Measurements from ENCODE around the gene RPGR. TPM values are rescaled to one million over a fixed set of nuclear protein-coding genes. Genes with fewer than 3 reads are reported as not detected.

Gene RPGR
- total RNA-seq, 4 donors from 2014 or later = 9.6 to 17.0 (median 11.9) TPM

- Histone ChIP-seq H3K4me3 (no peak overlapping the region), H3K36me3 (no peaks in the 10 kb centered on the region), H3K4me1 (no peaks in the 10 kb centered on the region), H3K27ac (replicated peaks in 1 of 4) (no peak overlapping the region), H3K9me3 (no peaks in the 10 kb centered on the region), H3K27me3 (no peaks in the 10 kb centered on the region)
- DNase-seq (ENCODE audit: extremely low spot score) = no peak
- TF ChIP-seq POLR2A (IDR thresholded peaks at IDR 0.05; ENCODE audit: low read depth) (no peak), CTCF (IDR thresholded peaks at IDR 0.05) (no peak), EP300 (IDR thresholded peaks at IDR 0.05) (no peak), POLR2AphosphoS5 (IDR thresholded peaks at IDR 0.05) (no peak)
- WGBS = 83% methylated on average over 2 of the region's 2 CpGs
- intact Hi-C loops (cut with DNase I) = no loop called here
Observed at GRCh38 chrX:38247051-38247450, 80.3 kb downstream of the RPGR start.

GRCh38 chrX:38240541-38240940 is 86.8 kb downstream of the RPGR start:
- 45% methylated on average over 2 of the region's 2 CpGs for WGBS
- intact Hi-C loops (cut with DNase I) = no loop called here

GRCh38 chrX:38236901-38237615 is 90.3 kb downstream of the RPGR start:
- TF ChIP-seq POLR2A (IDR thresholded peaks at IDR 0.05; ENCODE audit: low read depth) (no peak), CTCF (IDR thresholded peaks at IDR 0.05) (no peak), POLR2AphosphoS5 (IDR thresholded peaks at IDR 0.05) (no peak), EP300 (IDR thresholded peaks at IDR 0.05) (no peak)
- no peak for DNase-seq (ENCODE audit: extremely low spot score)
- Histone ChIP-seq H3K4me3 (no peak overlapping the region), H3K27ac (replicated peaks in 1 of 4) (no peak overlapping the region), H3K27me3 (no peaks in the 10 kb centered on the region), H3K4me1 (peaks cover 0 to 21% (median 13%) of the 10 kb centered on the region in 4 donors), H3K36me3 (no peaks in the 10 kb centered on the region), H3K9me3 (no peaks in the 10 kb centered on the region)
- intact Hi-C loops (cut with DNase I) = no loop called here
- 72% methylated on average over 6 of the region's 6 CpGs for whole genome bisulfite sequencing

More at GRCh38 chrX:38240541-38240940, 86.8 kb downstream of the RPGR start:
- no peak overlapping the region for H3K27ac ChIP-seq (replicated peaks in 1 of 4)
- H3K36me3 ChIP-seq = no peaks in the 10 kb centered on the region
- no peaks in the 10 kb centered on the region for H3K27me3 ChIP-seq
- no peak for DNase-seq (ENCODE audit: extremely low spot score)
- no peaks in the 10 kb centered on the region for H3K9me3 ChIP-seq
- TF ChIP-seq POLR2AphosphoS5 (IDR thresholded peaks at IDR 0.05) (no peak), POLR2A (IDR thresholded peaks at IDR 0.05; ENCODE audit: low read depth) (no peak), CTCF (IDR thresholded peaks at IDR 0.05) (no peak), EP300 (IDR thresholded peaks at IDR 0.05) (no peak)
- no peak overlapping the region for H3K4me3 ChIP-seq
- H3K4me1 ChIP-seq = no peaks in the 10 kb centered on the region

- TF ChIP-seq POLR2AphosphoS5 (IDR thresholded peaks at IDR 0.05) = peak in 1 of 2 donors; percentile 33
- no peak for TF ChIP-seq EP300 (IDR thresholded peaks at IDR 0.05)
- DNase-seq (ENCODE audit: extremely low spot score) = no peak
Observed at GRCh38 chrX:38233891-38234667, 93.2 kb downstream of the RPGR start.

GRCh38 chrX:38232079-38232686 is 95.1 kb downstream of the RPGR start:
- H3K27ac ChIP-seq (replicated peaks in 1 of 4) = no peak overlapping the region

More at GRCh38 chrX:38233891-38234667, 93.2 kb downstream of the RPGR start:
- no peaks in the 10 kb centered on the region for H3K9me3 ChIP-seq
- no peaks in the 10 kb centered on the region for H3K36me3 ChIP-seq
- 33% methylated on average over 3 of the region's 3 CpGs for WGBS
- intact Hi-C loops (cut with DNase I) = no loop called here
- H3K27me3 ChIP-seq = no peaks in the 10 kb centered on the region
- H3K4me1 ChIP-seq = peaks cover 0 to 21% (median 13%) of the 10 kb centered on the region in 4 donors
- H3K4me3 ChIP-seq = no peak overlapping the region
- H3K27ac ChIP-seq (replicated peaks in 1 of 4) = peak overlapping the region in 3 of 4 donors; percentile 41 to 55 (median 43)

More at GRCh38 chrX:38232079-38232686, 95.1 kb downstream of the RPGR start:
- peaks cover 0 to 4% (median 0%) of the 10 kb centered on the region in 4 donors for H3K9me3 ChIP-seq
- no peaks in the 10 kb centered on the region for H3K27me3 ChIP-seq
- intact Hi-C loops (cut with DNase I) = no loop called here
- TF ChIP-seq POLR2A (IDR thresholded peaks at IDR 0.05; ENCODE audit: low read depth) = no peak
- no peak for TF ChIP-seq EP300 (IDR thresholded peaks at IDR 0.05)
- no peak for TF ChIP-seq POLR2AphosphoS5 (IDR thresholded peaks at IDR 0.05)
- no peak for TF ChIP-seq CTCF (IDR thresholded peaks at IDR 0.05)
- WGBS = 52% methylated on average over 3 of the region's 3 CpGs
- H3K4me3 ChIP-seq = no peak overlapping the region
- H3K36me3 ChIP-seq = no peaks in the 10 kb centered on the region
- peaks cover 0 to 21% (median 13%) of the 10 kb centered on the region in 4 donors for H3K4me1 ChIP-seq
- DNase-seq (ENCODE audit: extremely low spot score) = no peak

Data from esophagus muscularis mucosa (tissue), 4 donors.